Cardiac muscle cell (in vitro differentiated cells and primary cell): Measurements from ENCODE around the gene TRUB2. TPM values are rescaled to one million over a fixed set of nuclear protein-coding genes. Genes with fewer than 3 reads are reported as not detected.

Experiments
- DNase-seq, 2 donors: peaks; one replicate each; pipeline versions ENCODE4 v3.0.0 to v3.0.0-alpha.2; 2010 to 2017; ENCODE audit warnings: low read depth in 1 of 2, low spot score in 1 of 2
- H3K27ac ChIP-seq: fragments of 200-600 bp; sonication (generic); 2 replicates; pipeline ENCODE4 v1.5.1; 2016
- H3K27me3 ChIP-seq: fragments of 200-600 bp; sonication (generic); 2 replicates; pipeline ENCODE4 v1.6.0; 2016; ENCODE audit warnings: control low read depth
- H3K36me3 ChIP-seq: fragments of 200-600 bp; sonication (generic); 2 replicates; pipeline ENCODE4 v1.5.1; 2016; ENCODE audit warnings: control low read depth
- H3K4me1 ChIP-seq: fragments of 200-600 bp; sonication (generic); 2 replicates; pipeline ENCODE4 v1.8.1; 2017; ENCODE audit warnings: low read depth, mild to moderate bottlenecking, mixed run types
- H3K4me3 ChIP-seq: fragments of 200-600 bp; sonication (generic); 2 replicates; pipeline ENCODE4 v1.5.1; 2016; ENCODE audit warnings: mild to moderate bottlenecking
- H3K9me3 ChIP-seq: fragments of 200-600 bp; sonication (generic); 2 replicates; pipeline ENCODE4 v1.5.1; 2017; ENCODE audit warnings: low read depth, mild to moderate bottlenecking, control low read depth
- CTCF ChIP-seq: IDR thresholded peaks from 2 replicates; pipeline ENCODE4 v1.5.1; 2012; ENCODE audit warnings: low read depth, mild to moderate bottlenecking, low read length
- polyA plus RNA-seq: library from polyadenylated mRNA; unstranded; fragments of >200 nt; fragmentation: Nextera tagmentation; extraction: Ambion mirVana; gene quantifications from 2 replicates; pipeline ENCODE4 v1.2.1, GENCODE V29; 2016
- total RNA-seq: library from RNA; depleted of rRNA; stranded (reverse); fragments of >200 nt; gene quantifications from 2 replicates; pipeline ENCODE4 v1.2.3, GENCODE V29; 2016

Gene TRUB2
- total and polyA plus RNA-seq, 2 experiments from 2014 or later, result 15.5 to 63.5 TPM

- Histone ChIP-seq H3K27ac (no peak overlapping the region), H3K4me3 (no peak overlapping the region), H3K27me3 (no peaks in the 10 kb centered on the region), H3K4me1 (peaks cover 12% of the 10 kb centered on the region), H3K9me3 (no peaks in the 10 kb centered on the region), H3K36me3 (no peaks in the 10 kb centered on the region)
- DNase-seq, result no peak
- no peak for TF ChIP-seq CTCF
These were observed 46.9 kb upstream of the TRUB2 start for GRCh38 chr9:128369024-128369706.

- DNase-seq, result no peak
- no peaks in the 10 kb centered on the region for H3K9me3 ChIP-seq
- no peaks in the 10 kb centered on the region for H3K27me3 ChIP-seq
- TF ChIP-seq CTCF, result no peak
- no peak overlapping the region for H3K27ac ChIP-seq
- no peaks in the 10 kb centered on the region for H3K36me3 ChIP-seq
- H3K4me3 ChIP-seq, result no peak overlapping the region
- H3K4me1 ChIP-seq, result peaks cover 6% of the 10 kb centered on the region
These were observed 43.3 kb upstream of the TRUB2 start for GRCh38 chr9:128365525-128365924.

- H3K4me1 ChIP-seq, result peaks cover 6% of the 10 kb centered on the region
- no peak for TF ChIP-seq CTCF
- H3K4me3 ChIP-seq, result no peak overlapping the region
- DNase-seq, result no peak
- H3K36me3 ChIP-seq, result no peaks in the 10 kb centered on the region
- no peak overlapping the region for H3K27ac ChIP-seq
- H3K27me3 ChIP-seq, result no peaks in the 10 kb centered on the region
- H3K9me3 ChIP-seq, result no peaks in the 10 kb centered on the region
These were observed 40.5 kb upstream of the TRUB2 start for GRCh38 chr9:128362774-128363173.

GRCh38 chr9:128361986-128362646, 39.9 kb upstream of the TRUB2 start:
- Histone ChIP-seq H3K27ac (no peak overlapping the region), H3K4me1 (peaks cover 6% of the 10 kb centered on the region), H3K27me3 (no peaks in the 10 kb centered on the region), H3K9me3 (no peaks in the 10 kb centered on the region), H3K36me3 (no peaks in the 10 kb centered on the region), H3K4me3 (no peak overlapping the region)
- DNase-seq, result peak; percentile 90
- TF ChIP-seq CTCF, result peak; percentile 88

GRCh38 chr9:128361296-128361985, 39.2 kb upstream of the TRUB2 start:
- Histone ChIP-seq H3K36me3 (no peaks in the 10 kb centered on the region), H3K4me1 (peaks cover 6% of the 10 kb centered on the region), H3K4me3 (no peak overlapping the region), H3K9me3 (no peaks in the 10 kb centered on the region), H3K27me3 (no peaks in the 10 kb centered on the region), H3K27ac (no peak overlapping the region)
- DNase-seq, result no peak
- TF ChIP-seq CTCF, result no peak
